HAP-1 (cell line): ENCODE results near the gene LY6G6D.

Experiments used
- DNase-seq, 2 experiments: peaks; one replicate each; pipeline ENCODE4 v3.0.0-alpha.2; 2016 to 2020; ENCODE audit warnings: low spot score in 2 of 2
- H3K27me3 ChIP-seq: fragments of 250-450 bp; sonication (Bioruptor Pico); 2 replicates; pipeline ENCODE4 v1.5.1; 2020; ENCODE audit warnings: low read depth, mild to moderate bottlenecking, moderate library complexity
- H3K36me3 ChIP-seq: fragments of 250-450 bp; sonication (Bioruptor Pico); replicated peaks from 2 replicates; pipeline ENCODE4 v1.5.1; 2020; ENCODE audit warnings: mild to moderate bottlenecking
- H3K4me1 ChIP-seq: fragments of 250-450 bp; sonication (Bioruptor Pico); 2 replicates; pipeline ENCODE4 v1.5.1; 2020; ENCODE audit warnings: mild to moderate bottlenecking
- H3K4me3 ChIP-seq: fragments of 250-450 bp; sonication (Bioruptor Pico); 2 replicates; pipeline ENCODE4 v1.5.1; 2020; ENCODE audit warnings: mild to moderate bottlenecking, moderate library complexity
- H3K9me3 ChIP-seq: fragments of 250-450 bp; sonication (Bioruptor Pico); 2 replicates; pipeline ENCODE4 v1.5.1; 2020; ENCODE audit warnings: mild to moderate bottlenecking, moderate library complexity
- in situ Hi-C: fragments of 300-500 bp; cut with MboI; formaldehyde crosslinking; loops from 3 replicates; pipeline ENCODE4 v1.14.3; 2020; ENCODE audit warnings: low sequenced_read_pairs, inconsistent platforms, mixed read lengths

Gene LY6G6D

GRCh38 chr6:31729979-31730630 is 15.0 kb downstream of the LY6G6D start:
- in situ Hi-C loops, result no loop called here
- peaks cover 12% of the 10 kb centered on the region; the same call in 1 of the 2 replicates for H3K4me1 ChIP-seq
- H3K9me3 ChIP-seq, result no peaks in the 10 kb centered on the region
- no peaks in the 10 kb centered on the region for H3K27me3 ChIP-seq
- peak; percentile 74 to 92 for DNase-seq
- peaks cover 44% of the 10 kb centered on the region for H3K36me3 ChIP-seq
- H3K4me3 ChIP-seq, result peak overlapping the region; percentile 82

GRCh38 chr6:31730631-31731086 is 15.5 kb downstream of the LY6G6D start:
- H3K4me1 ChIP-seq, result peaks cover 12% of the 10 kb centered on the region; the same call in 1 of the 2 replicates
- H3K4me3 ChIP-seq, result no peak overlapping the region; the same call in 1 of the 2 replicates
- no peaks in the 10 kb centered on the region for H3K27me3 ChIP-seq
- in situ Hi-C loops, result no loop called here
- H3K9me3 ChIP-seq, result no peaks in the 10 kb centered on the region
- peaks cover 44% of the 10 kb centered on the region for H3K36me3 ChIP-seq
- no peak for DNase-seq

- H3K4me1 ChIP-seq, result peaks cover 18% of the 10 kb centered on the region
- in situ Hi-C loops, result no loop called here
Observed at GRCh38 chr6:31732029-31732428, 16.9 kb downstream of the LY6G6D start.

DNA sequence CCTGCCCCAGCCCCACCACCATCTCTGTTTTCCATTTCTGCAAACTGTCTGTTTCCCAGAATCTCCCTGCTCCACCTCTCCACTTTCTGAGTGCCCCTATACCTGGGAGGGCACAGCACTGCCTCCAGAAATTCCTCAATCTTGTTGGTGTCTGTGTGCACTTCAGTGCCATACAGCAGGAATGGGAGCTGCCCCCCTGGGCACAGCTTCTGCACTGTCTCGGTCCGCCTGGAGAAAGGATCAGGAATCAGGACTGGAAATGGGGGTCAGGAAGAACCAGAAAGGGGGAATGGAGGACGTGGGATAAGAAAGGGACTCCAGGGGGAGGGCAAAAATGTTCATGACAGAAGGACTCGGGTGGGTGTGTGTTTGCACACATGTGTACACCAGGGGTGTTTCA is 18.6 kb downstream of the LY6G6D start:
- in situ Hi-C loops, result no loop called here
- H3K4me3 ChIP-seq, result no peak overlapping the region
- no peaks in the 10 kb centered on the region for H3K27me3 ChIP-seq
- no peak for DNase-seq
- no peaks in the 10 kb centered on the region for H3K9me3 ChIP-seq
- H3K36me3 ChIP-seq, result peaks cover 44% of the 10 kb centered on the region
- peaks cover 34% of the 10 kb centered on the region for H3K4me1 ChIP-seq

More at GRCh38 chr6:31732029-31732428, 16.9 kb downstream of the LY6G6D start:
- Histone ChIP-seq H3K9me3 (no peaks in the 10 kb centered on the region), H3K36me3 (peaks cover 44% of the 10 kb centered on the region), H3K27me3 (no peaks in the 10 kb centered on the region), H3K4me3 (no peak overlapping the region)
- no peak for DNase-seq

- in situ Hi-C loops, result no loop called here
- Histone ChIP-seq H3K27me3 (no peaks in the 10 kb centered on the region), H3K4me1 (peaks cover 40% of the 10 kb centered on the region), H3K9me3 (no peaks in the 10 kb centered on the region), H3K36me3 (peaks cover 44% of the 10 kb centered on the region), H3K4me3 (peak overlapping the region; percentile 62)
- DNase-seq, result no peak
Observed at GRCh38 chr6:31734247-31734820, 19.2 kb downstream of the LY6G6D start.

DNA sequence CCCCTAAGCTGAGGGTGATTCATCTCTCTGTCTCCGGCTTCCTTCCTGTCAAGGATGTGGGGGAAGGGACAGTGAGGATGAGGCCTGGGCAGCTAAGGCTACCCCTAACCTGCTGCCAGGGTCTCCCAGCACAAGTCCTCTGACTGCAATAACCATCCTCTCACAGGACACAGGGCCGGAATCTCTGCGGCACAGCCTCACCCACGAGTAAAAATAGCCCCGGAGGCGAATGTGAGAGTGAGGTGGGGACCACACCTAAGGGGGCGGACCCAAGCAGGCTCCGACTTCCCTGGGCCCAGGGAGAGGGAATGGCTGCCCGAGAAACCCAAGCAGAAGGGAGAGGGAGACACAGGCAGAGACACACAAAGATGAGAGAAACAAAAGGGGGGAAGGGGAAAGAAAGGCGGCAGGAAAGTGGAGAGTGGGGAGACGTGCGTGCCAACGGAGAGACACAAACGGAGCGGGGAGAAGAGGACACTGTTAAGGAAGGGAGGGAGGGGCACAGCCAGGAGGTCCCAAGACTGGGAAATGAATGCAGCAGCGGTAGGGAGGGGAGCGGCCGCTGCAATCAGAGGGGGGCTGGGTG is 19.8 kb downstream of the LY6G6D start:
- peaks cover 42% of the 10 kb centered on the region for H3K4me1 ChIP-seq
- peaks cover 44% of the 10 kb centered on the region for H3K36me3 ChIP-seq
- no peaks in the 10 kb centered on the region for H3K9me3 ChIP-seq
- peak overlapping the region; percentile 62 for H3K4me3 ChIP-seq
- DNase-seq, result peak in 1 of 2 experiments; percentile 60
- in situ Hi-C loops, result loop anchor here (5.0 kb wide), 1 partner anchor 97 kb away; no protein-coding TSS in a partner anchor
- no peaks in the 10 kb centered on the region for H3K27me3 ChIP-seq

DNA sequence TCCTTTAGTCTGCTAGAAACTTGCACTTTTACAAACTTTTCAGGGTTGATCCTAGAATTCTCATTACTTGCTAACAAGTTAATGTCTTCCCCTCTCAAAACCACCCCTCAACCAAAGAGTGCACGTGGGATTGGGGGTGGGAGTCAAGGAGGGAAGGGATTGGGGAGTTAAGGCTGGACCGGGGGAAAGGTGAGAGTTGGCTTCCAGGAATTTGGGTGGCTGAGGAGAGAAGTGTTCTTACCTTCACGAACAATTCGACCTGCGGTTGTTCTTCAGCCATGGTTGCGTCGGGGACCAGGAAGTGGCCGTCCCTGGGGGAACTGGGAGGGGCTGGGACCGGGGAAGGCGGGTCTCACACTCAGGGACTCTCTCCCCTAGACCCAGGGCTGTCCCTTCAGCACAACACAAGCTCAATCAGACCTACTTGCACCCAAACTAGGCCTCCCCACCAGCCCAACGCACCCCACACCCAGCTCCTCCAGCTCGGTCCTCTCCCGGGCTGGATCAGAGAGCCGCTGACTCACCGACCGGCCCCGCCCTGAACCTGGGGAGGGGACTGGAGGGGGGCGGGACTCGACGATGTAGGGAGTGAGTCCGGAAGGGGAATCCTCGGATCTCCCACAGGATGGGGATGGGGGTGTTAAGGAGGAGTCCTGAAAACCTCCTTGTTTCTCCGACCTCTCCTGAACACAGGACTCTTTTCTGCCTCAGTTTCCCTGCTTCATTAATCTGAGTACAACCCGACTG is 21.0 kb downstream of the LY6G6D start, which contains the start of gene CLIC1:
TSS of gene CLIC1 (minus strand) at position 510 of the 747 bp plus-strand sequence. CDS start at position 280, 230 bp downstream.
- in situ Hi-C loops, result loop anchor here (5.0 kb wide), 1 partner anchor 96 kb away; no protein-coding TSS in a partner anchor
- Histone ChIP-seq H3K4me3 (peak within 1 kb of the TSS; percentile 62), H3K9me3 (no peaks in the 10 kb centered on the region), H3K4me1 (peaks cover 42% of the 10 kb centered on the region), H3K36me3 (peaks cover 40% of the 10 kb centered on the region), H3K27me3 (no peaks in the 10 kb centered on the region)
- peak; percentile 82 to 90 for DNase-seq

DNA sequence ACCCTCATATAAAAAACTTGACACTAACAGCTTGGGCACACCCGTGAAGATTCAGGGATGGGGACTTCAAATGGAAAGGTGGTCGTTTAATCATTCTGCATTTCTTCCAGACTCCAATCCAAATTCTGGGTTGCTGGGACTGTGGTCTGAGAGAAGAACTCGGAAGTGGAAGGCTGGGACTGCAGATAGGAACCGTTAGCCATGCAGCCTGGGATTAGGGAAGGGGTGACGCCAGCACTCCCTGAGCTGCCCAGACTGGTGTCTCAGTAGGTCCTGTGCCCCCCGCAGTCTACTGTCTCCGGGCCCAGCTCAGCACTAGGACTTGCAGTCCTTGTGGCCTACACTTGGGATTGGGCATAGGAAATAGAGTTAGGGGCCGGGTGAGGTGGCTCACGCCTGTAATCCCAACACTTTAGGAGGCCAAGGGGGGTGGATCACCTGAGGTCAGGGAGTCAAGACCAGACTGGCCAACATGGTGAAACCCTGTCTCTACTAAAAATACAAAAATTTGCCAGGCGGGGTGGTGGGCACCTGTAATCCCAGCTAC is 21.7 kb downstream of the LY6G6D start:
- Histone ChIP-seq H3K36me3 (peaks cover 40% of the 10 kb centered on the region), H3K4me3 (peak overlapping the region; percentile 62), H3K4me1 (peaks cover 42% of the 10 kb centered on the region), H3K27me3 (no peaks in the 10 kb centered on the region), H3K9me3 (no peaks in the 10 kb centered on the region)
- in situ Hi-C loops, result loop anchor here (5.0 kb wide), 1 partner anchor 95 kb away; no protein-coding TSS in a partner anchor
- no peak for DNase-seq

DNA sequence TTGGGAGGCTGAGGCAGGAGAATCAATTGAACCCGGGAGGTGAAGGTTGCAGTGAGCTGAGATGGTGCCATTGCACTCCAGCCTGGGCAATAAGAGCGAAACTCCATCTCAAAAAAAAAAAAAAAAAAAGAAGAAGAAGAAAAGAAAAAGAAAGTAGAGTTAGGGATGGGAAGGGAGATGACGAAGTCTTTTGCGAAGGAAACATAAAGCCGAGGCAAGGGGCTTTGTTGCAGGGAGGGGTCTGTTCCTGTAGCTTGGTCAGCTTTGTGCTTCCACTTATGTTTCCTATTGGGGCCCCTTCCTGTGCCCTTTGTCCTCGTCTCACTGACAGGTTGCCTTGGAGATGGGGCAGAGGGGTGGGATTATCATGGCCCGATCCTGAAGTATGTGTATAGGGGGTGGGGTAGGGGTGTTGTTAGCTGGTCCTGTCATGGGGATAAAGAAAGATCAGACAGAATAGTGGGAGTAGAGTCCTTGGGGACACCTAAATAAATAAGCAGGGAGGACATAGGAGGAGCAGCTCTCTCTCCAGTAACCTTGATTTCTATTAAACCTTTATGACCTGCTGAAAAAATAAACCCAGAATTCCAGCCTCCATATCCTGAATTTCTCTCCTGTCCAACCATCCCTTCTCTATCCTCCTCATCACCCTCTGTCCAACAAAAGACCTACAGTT is 22.3 kb downstream of the LY6G6D start:
- Histone ChIP-seq H3K9me3 (no peaks in the 10 kb centered on the region), H3K4me3 (no peak overlapping the region), H3K36me3 (peaks cover 40% of the 10 kb centered on the region), H3K4me1 (peaks cover 42% of the 10 kb centered on the region), H3K27me3 (no peaks in the 10 kb centered on the region)
- DNase-seq, result peak; percentile 79 to 87
- in situ Hi-C loops, result loop anchor here (5.0 kb wide), 1 partner anchor 95 kb away; no protein-coding TSS in a partner anchor

DNA sequence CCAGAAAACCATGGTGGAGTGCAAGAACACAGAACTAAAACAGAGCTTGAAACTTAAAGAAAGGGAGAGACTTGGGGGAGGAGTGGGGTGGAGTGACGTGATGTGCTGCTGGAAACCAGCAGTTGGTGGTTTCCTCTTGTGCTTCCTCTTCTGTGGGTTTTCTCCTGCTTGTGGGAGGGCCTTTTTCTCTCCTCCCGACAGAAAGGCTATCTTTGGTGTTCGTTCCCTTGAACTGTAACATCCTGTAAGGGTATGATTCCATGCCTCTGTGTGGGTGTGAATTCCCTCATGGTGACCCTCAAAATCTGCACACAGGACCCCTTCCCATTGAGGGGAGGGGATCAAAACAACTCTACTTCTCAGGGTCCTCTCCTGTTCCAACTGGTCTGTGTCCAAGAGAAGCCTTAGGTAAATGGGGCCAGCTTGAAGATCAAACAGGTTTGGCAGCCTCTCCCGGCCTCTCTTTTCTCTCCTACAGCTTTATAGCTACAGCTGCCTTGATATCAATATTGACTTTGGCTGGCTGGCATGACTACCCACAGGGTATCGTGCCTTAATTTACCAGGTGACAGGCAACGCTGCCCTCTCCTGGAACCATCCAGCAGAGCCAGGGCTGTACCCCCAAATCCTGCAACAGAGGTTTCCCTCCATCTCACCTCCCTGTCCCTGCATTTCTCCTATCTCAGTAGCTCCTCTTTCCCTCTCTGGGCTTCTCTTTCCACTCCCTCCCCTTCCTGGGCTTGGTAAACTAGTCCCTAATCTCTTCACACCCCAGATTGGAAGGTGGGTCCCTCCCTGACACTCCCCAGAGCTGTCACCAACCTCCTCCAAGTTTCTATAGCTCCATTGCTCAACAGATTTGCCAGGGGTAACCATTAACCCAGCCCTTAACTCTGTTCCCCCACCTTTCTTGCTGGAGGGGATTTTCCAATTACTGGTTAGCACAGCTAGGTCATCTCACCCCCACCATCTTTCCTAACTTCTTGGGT is 23.1 kb downstream of the LY6G6D start:
- peak; percentile 55 to 56 for DNase-seq
- in situ Hi-C loops, result loop anchor here (5.0 kb wide), 1 partner anchor 94 kb away; no protein-coding TSS in a partner anchor

DNA sequence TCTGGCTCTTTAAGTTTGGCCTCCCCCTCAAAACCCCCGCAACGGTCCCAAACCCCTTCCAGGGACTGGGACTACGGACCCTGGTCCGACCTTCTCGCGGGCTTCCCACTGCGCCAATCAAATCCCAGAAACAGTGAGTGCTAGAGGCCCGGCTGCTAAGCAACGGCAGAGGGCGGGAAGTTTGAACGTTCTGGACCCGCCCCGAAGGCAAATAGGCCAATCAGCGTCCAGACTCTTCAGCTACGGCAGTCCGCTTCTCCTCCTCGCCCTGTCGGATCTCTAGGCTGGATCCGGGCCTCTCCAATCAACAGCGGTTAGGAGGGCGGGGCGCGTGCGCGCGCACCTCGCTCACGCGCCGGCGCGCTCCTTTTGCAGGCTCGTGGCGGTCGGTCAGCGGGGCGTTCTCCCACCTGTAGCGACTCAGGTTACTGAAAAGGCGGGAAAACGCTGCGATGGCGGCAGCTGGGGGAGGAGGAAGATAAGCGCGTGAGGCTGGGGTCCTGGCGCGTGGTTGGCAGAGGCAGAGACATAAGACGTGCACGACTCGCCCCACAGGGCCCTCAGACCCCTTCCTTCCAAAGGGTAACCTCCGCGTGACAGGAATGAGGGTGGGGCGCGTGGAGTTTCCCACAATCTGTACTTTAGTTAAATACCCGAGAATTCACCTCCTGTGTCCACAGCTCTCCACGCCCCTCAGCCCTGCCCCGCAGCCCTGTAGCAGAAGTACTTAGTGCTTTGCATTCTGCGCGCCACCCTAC is 24.7 kb downstream of the LY6G6D start, which contains the start of gene MSH5:
TSS of gene MSH5 (plus strand) at position 367 of the 758 bp plus-strand sequence. CDS start 462 bp downstream, outside the sequence.
- Histone ChIP-seq H3K27me3 (no peaks in the 10 kb centered on the region), H3K4me3 (peak within 1 kb of the TSS; percentile 62), H3K4me1 (peaks cover 34% of the 10 kb centered on the region), H3K36me3 (peaks cover 39% of the 10 kb centered on the region), H3K9me3 (no peaks in the 10 kb centered on the region)
- in situ Hi-C loops, result loop anchor here (5.0 kb wide), 1 partner anchor 92 kb away; no protein-coding TSS in a partner anchor
- DNase-seq, result peak; percentile 99 to 100

More for the DNA sequence above, 23.1 kb downstream of the LY6G6D start:
- no peaks in the 10 kb centered on the region for H3K9me3 ChIP-seq
- H3K36me3 ChIP-seq, result peaks cover 40% of the 10 kb centered on the region
- H3K4me3 ChIP-seq, result no peak overlapping the region
- peaks cover 42% of the 10 kb centered on the region for H3K4me1 ChIP-seq
- H3K27me3 ChIP-seq, result no peaks in the 10 kb centered on the region
